GM21390 (cell line): ENCODE data around the gene ATP8B4.
A peak's percentile ranks its signal among the peaks of the same experiment; 100 is the strongest.
"Not testable (repeated sequence)": the region's sequence is repeated elsewhere in the genome, so short reads cannot be mapped to it uniquely, and the experiment has no call there.

Source experiments
- ATAC-seq: cut with Tn5 transposase; IDR thresholded peaks from one replicate; pipeline ENCODE4 v1.9.1; 2021; ENCODE audit not compliant: unreplicated experiment

Gene ATP8B4

DNA sequence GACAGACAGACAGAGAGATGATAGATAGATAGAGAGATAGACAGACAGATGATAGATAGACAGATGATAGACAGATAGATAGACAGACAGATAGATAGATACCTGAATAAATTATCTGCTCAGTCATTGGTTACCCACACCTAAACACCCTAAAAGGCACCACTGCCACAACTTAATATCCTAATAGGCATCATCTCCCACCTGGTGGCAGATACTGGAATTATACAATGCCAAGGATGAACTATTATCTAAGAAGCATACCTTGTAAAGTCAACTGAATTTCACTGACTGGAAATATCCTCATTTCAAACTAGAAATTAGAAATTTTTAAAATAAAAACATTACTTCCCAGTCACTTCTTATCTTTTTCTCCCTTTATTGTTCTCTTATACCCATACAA is 19.4 kb upstream of the ATP8B4 start:
- no peak for ATAC-seq

DNA sequence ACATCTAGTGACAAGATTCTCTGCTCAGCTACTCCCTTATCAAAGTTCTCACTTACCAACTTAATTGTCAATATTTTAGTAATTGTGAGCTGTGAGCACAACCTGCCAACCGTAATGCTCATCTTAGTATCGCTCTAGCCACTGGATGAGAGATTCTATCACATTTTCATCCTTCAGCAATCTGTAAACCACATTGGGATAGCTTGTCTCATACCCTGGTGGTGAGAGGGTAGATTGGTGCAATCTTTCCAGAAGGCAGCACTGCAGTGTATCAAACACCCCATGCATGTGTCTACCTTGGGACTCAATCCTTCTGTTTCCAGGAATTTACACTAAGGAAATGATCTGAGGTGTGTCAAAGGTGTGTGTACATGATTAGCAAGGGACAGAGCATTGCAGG is 18.9 kb upstream of the ATP8B4 start:
- no peak for ATAC-seq

DNA sequence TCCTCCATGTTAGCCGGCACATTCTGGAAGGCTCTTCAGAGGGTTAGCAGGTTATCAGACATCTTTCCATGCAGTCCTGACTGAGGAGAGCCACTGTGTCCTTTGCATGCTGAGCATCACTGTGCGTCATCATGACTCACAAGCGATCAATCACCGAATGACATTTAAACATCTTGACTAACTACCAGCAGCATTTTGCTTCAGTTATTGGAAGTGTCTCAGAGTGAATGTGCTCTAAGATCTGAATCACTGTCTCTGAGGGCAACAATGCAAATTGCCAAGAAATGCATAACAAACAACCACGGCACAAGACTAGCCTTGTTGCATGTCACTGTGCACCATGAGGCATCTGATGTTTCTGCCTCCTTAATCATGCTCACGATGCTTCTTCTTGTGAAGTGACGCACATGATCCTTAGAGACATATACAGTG is 18.3 kb upstream of the ATP8B4 start:
- no peak for ATAC-seq

DNA sequence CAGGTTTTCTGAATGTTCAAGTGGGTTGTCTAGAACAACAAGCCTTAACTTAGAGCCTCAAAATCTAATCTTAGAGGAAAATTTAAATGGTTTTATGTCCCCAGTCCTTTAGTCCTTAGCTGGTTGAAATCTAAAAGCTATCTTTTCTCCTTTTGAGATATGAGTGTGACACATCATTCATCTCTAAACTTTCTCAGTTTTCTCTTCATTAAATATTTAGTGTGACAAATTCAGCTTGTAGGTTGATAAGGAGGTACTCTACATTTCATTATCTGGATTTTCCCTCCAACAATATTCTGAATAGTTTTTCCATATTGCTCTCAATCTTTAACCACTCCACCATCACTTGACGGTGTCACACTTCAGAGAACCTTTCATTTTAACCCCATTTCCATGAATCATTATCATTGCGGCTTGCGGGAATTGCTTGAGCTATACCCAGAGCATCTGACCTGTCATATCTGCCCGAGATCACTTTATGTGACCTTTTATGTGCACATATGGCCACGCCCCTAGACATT is 16.1 kb upstream of the ATP8B4 start:
- ATAC-seq = peak; percentile 64

DNA sequence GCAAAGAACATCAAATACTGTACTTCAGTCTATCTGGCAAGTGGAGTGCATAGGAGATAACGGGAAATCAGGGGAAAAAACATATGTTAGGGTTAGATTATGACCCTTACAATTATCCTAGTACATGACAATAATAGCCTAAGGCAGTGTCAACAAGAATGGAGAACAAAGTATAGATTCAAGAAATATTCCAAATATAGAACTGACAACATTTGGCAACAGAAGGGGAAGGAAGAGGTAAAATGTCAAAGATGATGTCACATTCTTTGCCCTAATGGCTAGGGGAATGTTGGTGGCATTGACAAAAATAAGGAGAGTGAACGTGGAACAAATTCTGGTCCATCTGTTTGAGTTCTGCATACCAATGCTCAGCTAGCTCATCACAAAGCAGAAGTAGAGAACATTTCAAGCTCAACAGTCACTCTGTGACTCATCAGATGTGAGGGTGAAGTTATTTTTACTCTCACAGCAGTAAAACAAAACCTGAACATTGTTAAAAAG is 15.5 kb upstream of the ATP8B4 start:
- ATAC-seq = peak; percentile 84

DNA sequence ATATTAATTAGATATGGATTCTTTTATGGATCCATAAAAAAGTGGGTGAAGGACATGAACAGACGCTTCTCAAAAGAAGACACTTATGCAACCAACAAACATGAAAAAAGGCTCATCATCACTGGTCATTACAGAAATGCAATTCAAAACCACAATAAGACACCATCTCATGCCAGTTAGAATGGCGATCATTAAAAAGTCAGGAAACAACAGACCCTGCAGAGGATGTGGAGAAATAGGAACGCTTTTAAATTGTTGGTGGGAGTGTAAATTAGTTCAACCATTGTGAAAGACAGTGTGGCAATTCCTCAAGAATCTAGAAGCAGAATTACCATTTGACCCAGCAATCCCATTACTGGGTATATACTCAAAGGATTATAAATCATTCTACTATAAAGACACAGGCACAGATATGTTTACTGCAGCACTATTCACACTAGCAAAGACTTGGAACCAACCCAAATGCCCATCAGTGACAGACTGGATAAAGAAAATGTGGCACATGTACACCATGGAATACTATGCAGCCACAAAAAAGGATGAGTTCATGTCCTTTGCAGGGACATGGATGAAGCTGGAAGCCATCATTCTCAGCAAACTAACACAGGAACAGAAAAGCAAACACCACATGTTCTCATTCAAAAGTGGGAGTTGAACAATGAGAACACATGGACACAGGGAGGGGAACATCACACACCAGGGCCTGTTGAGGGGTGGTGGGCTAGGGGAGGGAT is 13.4 kb upstream of the ATP8B4 start:
- not testable (repeated sequence) for ATAC-seq

DNA sequence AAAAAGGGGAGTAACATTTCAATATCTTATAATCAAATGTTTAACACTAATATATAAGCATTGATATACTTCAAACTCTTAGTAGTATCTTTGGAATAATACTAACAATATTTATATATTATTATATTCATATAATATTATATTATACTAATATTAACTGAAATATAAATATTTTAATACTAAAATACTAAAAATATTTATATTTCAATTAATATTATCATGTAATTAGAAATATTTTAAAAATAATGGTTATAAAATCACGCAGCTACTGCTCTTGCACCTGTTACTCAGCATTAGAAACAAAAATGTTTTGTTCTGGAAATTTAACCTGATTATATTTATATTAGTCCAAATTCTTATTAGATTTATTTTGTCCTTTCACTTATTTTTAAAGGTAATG is 12.6 kb upstream of the ATP8B4 start:
- ATAC-seq = no peak

DNA sequence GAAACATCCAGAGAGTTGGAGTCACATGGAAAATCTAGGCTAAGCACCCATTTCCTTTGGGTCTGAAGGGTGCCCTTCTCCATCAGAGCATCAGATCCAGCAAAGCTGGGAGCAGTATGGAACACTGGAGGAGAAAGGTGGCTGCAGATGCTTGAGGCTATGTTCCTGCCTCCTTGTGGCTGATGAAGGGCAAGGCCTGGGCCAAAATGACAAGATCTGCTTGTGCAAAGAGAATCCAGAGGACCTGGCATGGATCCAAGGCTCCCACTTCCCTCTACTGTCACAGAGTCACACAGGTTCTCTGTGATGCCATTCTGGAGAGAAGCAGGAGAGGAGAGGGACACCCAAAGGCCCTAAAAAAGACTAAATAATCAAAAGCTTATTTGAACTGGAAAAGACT is 9.2 kb upstream of the ATP8B4 start:
- ATAC-seq = no peak

DNA sequence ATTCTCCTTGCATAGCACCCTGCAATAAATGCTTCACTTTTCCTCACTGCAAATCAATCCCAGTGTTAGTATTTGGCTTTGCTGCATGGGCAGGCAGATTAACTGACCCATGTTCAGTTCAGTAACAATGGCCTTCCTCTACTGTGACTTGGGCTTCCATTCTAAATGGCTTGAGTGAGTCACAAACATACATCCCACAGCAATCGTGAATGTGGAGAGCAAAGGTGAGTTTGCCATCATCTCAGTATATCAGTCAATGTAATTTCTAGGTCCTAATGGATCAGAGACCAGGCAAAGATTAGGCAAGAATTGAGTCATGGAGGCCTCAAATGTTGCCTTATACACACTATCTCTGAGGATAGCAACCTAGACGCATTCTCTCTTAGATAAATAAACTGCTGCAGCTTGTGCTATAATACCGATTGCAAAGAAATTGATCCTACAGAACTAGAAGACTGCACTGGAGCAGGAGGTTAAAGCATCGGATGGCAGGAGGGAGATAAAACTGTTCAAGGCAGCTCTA is 8.3 kb upstream of the ATP8B4 start:
- no peak for ATAC-seq

DNA sequence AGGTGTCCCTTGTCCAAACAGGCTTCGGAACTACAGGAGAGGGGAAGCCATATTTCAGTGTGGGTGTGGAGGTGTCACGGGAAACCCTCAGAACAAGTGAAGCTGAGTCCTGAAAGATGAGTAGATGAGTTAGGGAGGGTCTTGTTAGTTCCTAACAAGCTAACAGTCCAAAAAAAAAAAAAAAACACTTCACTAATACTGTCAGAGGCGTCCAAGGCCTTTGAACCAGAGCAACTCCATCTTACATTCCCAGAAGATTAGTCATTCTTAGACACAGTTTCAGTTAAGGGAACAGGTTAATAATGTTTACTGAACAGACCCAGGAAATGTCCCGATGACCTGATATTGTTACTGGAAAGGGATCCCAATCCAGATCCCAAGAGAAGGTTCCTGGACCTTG is 7.0 kb upstream of the ATP8B4 start:
- no peak for ATAC-seq

DNA sequence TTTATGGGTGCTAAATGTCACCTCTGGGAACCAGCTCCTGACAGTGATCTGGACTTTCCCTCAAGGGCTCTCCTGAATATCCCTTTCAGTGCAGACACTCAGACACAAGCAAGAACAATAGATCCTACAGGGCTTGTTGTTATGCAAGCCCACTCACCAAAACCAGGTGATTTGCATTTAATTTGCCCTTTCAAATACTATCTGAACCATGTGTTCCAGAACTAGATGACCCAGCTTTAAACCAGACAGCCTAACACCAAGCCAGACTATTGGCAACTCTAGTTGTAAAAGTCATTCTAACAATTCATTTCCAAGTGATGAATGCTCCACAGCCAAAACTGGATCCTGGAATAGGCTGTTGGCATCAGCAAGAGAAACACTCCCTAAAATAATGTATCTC is 5.6 kb upstream of the ATP8B4 start:
- ATAC-seq = no peak

DNA sequence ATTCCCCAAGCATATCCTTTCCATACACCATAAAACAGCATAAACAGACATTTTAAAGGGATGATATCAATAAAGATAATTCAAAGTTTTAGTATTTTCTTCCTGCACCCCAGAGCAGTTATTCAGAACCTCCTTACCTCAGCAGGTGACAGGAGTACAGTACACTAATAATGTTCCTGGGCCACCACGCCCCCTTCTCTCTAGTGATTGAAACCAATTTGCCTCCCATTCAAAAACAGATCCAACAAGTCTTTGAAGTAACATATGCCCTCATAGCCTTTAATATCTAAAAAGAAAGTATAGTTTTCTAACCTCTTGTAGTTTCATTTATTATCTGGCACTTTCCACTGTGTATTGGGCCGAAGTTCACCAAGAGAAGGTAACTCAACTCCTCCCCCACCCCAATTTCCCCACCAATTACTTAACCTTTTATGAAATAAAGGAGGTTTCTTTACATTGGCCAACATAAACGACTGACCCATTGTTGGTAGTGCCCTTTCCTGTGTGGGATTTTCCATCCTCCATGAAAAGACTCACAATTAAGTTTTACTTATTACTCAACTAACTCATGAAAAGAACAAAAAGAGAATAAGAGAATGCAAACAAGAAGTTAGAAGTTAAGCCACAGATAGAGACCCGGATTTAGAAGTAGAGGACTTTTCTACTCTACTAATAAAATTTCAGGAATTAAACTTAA is 5.0 kb upstream of the ATP8B4 start:
- ATAC-seq = no peak

DNA sequence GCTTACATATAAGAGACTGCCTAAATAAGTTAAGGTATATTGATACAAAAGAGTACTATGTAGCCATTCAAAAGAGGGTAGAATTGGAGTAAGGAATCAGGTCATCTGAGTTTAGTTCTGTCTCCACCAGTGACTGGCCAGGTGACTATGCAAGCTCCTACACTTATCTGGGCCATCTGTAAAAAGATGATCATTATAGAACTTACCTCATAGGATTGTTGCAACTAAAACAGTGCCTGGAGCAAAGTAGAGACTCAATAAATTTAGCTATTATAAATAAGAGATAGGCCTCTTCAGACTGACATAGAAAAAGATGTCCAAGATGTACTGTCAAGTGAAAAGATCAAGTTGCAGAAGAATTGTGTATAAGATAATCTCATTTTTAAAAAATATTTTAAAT is 1.7 kb upstream of the ATP8B4 start:
- no peak for ATAC-seq

DNA sequence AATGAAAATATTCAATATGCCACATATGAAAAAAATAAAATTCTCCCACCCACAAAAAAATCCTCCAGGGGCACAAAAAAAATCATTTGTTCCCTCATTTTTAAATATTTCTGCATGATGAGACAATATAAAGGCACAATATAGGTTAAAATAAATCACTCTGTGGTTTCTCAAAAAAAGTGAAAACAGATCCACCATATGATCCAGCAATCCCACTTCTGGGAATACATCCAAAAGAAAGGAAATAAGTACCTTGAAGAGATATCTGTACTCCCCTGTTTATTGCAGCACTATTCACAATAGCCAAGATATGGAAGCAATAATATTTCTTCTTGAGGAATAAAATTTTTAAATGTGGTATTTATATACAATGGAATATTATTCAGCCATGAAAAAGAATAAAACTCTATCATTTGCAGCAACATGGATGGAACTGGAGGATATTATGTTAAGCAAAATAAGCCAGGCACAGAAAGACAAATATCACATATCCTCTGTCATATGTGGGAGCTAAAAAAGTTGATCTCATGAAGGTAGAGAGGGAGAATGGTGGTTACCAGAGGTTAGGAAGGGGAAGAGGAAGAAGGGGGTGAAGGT is 1.5 kb downstream of the ATP8B4 start:
- ATAC-seq = no peak

DNA sequence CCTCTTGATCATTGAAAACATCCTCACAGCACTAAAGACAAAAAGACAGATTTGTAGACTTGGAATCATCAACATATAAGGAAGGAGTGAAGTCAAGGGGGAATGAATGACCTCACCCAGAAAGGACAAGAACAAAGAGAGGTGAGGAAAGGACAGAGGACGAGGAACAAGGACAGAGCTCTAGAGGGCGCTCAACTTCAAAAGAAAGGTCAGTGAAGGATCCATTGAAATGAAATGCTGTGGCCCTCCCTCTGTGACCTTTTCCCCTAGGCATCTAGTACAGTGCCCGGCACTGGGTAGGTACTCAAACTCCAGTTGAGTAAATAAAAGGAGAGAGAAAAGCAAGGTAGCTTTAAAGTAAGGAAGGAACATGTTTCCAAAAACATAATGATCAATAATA is 2.6 kb downstream of the ATP8B4 start:
- no peak for ATAC-seq

DNA sequence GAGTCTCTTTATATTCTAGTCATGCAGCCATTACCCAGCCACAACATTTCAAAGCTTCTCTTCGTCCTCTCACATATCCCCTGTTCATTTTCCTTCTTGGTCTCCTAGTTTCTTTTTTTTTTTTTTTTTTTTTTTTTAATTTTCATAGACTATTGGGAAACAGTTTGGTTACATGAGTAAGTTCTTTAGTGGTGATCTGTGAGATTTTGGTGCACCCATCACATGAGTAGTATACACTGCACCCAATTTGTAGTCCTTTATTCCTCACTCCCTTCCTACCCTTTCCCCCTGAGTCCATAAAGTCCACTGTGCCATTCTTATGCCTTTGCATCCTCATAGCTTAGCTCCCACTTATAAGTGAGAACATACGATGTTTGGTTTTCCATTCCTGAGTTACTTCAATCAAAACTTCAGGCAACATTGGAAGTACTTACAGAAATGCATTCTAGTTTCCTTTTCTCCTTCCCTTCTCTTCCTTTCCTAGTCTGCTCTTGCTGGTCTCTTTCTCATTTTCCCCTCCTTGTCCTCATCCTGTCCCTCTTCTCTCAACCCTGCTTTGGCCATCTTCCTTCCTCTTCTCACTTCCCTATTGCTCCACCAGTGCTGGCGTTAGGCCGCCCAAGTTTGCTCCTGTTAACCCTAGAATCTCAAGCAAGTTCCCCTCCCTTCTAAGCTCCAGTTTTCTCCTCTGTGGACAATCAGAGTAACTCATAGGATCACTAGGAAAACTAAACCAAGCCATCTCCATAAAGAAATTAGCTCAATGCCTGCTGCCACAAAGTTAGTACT is 4.8 kb downstream of the ATP8B4 start:
- ATAC-seq = no peak

DNA sequence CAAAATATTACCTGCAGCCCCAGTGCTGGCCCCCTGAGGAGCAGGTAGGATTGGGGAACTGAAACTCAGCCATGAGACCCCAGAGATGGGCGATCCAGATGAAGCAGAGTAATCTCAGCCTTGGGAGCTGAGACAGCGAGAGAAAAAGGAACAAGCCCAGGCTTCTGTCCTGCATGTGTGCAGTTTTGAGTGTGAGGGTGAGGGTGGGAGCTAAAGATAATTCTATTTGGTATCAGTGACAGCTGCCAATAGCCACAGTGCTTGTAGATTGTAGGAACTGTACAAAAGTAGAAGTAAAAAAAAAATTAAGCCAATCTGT is 5.9 kb downstream of the ATP8B4 start:
- peak; percentile 44 for ATAC-seq

DNA sequence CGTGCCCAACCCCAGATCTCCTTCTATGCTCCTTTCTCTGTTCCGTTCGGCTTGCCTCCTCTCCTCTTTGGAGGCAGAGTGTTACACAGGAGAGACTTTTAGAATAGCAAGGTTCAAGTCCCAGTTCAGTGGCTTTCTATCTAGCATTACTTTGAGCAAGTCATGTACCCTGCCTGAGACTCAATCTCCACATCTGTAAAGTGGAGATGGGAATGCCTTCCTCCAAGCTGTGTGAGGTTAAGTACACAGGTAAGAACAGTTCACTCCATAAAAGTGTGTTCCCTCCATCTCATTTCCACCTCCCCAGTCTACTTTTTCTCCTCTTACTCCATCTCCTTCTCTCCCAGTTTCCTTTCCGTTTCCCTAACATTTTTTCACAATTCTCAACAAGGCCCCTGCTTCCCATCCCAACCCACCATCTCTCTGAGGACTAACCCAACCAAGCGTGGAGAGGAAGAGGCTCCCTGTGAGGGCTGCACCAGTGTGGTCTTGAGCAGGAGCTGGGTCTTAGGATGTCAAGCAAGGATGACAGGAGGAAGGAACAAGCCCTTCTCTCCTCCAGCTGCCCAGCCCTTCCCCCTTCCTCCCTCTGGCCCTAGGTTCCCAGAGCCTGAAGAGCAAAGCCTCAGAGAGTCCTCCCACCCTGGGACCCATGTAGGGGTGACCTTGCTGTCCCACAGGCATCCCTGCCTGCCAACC is 6.4 kb downstream of the ATP8B4 start:
- peak; percentile 14 for ATAC-seq

DNA sequence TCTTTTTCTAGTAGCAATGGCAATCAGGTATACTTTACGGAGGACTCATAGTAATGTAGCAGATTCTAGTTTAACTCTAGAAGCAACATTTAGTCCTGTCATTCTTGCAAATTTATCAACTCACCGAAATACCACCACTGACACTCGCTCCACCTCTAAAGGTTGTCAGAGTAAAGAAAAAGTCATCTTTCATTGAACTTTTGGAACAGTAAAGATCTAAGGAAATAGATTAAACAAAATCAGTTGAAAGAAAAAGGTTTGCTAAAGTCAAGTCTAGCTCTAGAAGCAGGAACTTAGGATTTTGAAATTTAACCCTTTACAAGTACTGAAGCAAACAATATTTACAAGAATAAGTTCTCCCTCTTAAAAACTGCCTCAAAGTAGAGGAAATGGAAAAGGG is 8.7 kb downstream of the ATP8B4 start:
- no peak for ATAC-seq
